ENCODE data around the gene GLYATL2. TPM values are rescaled to one million over a fixed set of nuclear protein-coding genes. Genes with fewer than 3 reads are reported as not detected.

GLYATL2 gene
- polyA plus RNA-seq, 1 donor from 2014 or later, result not detected

DNA sequence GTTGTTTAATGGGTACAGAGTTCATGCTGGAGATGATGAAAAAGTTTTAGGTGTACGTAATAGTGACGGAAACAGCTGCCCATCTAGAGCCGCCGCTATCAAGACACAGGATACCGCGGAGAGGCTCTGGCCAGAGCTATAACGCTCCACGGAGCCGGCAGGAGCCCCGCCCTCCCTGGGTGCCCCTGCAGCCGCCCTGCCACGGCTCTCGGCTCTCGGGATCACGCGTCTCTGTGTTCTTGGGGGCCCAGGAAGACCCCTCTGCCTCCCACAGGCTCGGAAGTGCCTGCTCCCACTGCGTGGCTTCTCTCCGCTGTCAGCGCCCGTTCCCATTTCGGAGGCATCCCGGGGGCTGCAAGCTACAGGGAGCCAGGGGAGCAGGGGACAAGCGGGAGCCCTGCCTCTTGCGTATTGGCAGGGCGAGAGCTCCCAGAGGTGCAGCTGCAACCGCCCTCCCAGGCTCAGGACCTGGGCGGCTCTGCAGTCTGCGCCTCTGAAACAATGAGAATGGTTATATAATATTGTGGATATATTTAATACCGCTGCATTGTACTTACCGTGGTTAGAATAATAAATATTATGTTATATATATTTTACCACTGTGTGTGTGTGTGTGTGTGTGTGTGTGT lies 13.7 kb downstream of the GLYATL2 start:
- Mint-ChIP-seq H3K27me3 (peaks cover 4% of the 10 kb centered on the region), H3K9me3 (peaks cover 0 to 6% (median 6%) of the 10 kb centered on the region in 3 donors), H3K36me3 (no peaks in the 10 kb centered on the region), H3K27ac (no peak overlapping the region), H3K4me3 (no peak overlapping the region), H3K4me1 (no peaks in the 10 kb centered on the region)

DNA sequence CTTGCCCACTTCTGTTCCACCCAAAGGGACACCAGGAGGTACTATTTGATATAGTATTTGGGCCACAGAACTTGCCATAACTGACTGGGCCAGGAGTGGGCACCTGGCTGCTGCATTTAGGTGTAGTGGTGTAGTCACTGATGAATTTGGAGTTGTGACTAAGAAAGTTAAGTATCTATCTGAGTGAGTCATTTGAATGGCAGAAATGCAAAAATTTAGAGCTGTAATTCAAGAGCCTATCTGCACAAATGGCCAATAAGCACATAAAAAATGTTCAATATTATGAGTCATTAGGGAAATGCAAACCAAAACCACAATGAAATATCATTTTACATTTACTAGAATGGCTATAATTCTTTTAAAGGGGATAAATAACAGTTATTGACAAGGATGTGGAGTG lies 14.7 kb downstream of the GLYATL2 start:
- Mint-ChIP-seq H3K4me3 (no peak overlapping the region), H3K27me3 (peaks cover 4% of the 10 kb centered on the region), H3K27ac (no peak overlapping the region), H3K4me1 (no peaks in the 10 kb centered on the region), H3K9me3 (peaks cover 0 to 8% (median 6%) of the 10 kb centered on the region in 3 donors), H3K36me3 (no peaks in the 10 kb centered on the region)

DNA sequence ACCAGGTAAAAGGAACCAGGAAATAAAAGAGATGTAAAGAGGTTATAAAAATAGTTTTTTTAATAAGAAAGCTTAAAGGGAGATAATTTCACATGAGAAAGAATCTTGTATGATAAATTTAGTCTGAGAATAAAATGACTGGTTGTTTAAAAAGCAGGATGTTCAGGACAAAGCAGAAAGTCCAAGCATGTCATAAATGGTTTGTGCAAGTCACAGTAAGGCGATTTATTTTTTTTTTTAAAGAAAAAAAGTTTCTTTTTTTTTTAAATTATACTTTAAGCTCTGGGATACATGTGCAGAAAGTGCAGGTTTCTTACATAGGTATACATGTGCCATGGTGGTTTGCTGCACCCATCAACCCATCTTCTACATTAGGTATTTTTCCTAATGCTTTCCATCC lies 30.8 kb downstream of the GLYATL2 start:
- no peaks in the 10 kb centered on the region for H3K36me3 Mint-ChIP-seq
- no peak overlapping the region for H3K27ac Mint-ChIP-seq
- no peak overlapping the region for H3K4me3 Mint-ChIP-seq
- peaks cover 2% of the 10 kb centered on the region for H3K27me3 Mint-ChIP-seq
- H3K9me3 Mint-ChIP-seq, result peaks cover 2 to 16% (median 14%) of the 10 kb centered on the region in 3 donors
- no peaks in the 10 kb centered on the region for H3K4me1 Mint-ChIP-seq

DNA sequence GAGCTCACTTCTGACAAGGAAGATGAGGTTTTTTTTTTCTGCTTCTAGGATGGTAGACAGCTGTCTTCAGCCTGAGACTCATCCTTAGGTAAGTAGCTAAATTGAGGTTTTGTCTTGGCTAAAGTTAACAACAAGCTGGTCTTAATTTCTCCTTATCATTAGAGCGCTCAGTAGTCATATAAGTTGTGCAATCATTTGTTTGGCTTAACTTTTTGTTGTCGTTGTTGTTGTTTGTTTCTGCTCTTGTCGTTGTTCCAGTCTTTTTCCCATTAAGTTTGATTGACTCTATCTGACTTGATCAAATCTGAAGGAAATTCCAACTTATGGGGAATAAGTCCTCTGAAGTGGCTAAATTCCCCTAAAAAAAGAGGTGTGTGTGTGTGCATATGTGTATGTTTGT lies 33.0 kb downstream of the GLYATL2 start:
- Mint-ChIP-seq H3K9me3 (peaks cover 2 to 13% (median 11%) of the 10 kb centered on the region in 3 donors), H3K27ac (no peak overlapping the region), H3K27me3 (peaks cover 7% of the 10 kb centered on the region), H3K4me3 (no peak overlapping the region), H3K36me3 (no peaks in the 10 kb centered on the region), H3K4me1 (no peaks in the 10 kb centered on the region)

DNA sequence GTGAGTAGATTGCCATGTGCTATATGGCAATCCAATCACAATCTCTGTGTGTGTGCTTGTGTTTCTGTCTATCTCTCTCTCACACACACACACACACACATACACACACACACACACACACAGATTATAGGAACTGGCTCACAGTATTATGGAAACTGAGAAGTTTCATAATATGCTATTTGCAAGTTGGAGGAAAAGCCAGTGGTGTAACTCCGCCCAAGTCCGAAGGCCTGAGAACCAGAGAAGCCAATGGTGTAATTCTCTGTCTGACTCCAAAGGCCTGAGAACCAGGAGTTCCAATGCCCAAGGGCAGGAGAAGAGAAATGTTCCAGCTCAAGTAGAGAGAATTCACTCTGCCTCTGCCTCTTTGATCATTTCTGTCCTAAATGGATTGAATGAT lies 37.2 kb downstream of the GLYATL2 start:
- Mint-ChIP-seq H3K4me3 (no peak overlapping the region), H3K36me3 (no peaks in the 10 kb centered on the region), H3K27me3 (peaks cover 11% of the 10 kb centered on the region), H3K4me1 (no peaks in the 10 kb centered on the region), H3K27ac (no peak overlapping the region), H3K9me3 (peaks cover 2 to 8% (median 6%) of the 10 kb centered on the region in 3 donors)

DNA sequence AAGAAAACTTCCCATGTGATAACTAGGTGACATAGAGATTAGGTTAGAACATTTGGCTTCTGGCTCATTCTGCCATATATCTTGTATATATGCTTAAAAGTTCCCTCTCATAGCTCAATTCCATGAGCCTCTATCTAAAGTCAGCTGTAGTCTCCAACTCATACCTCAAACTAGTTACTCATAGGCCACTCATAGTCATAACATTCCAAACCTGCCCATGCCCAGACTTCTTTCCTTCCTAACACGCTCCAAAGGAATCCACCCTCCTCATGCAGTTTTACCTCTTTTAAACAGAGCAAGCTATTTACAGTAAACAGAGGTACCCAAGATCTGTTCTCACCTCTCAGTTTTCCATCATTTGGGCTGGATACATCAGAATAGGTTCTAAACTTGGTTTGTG lies 39.4 kb downstream of the GLYATL2 start:
- no peaks in the 10 kb centered on the region for H3K4me1 Mint-ChIP-seq
- H3K4me3 Mint-ChIP-seq, result no peak overlapping the region
- peaks cover 15% of the 10 kb centered on the region for H3K27me3 Mint-ChIP-seq
- H3K36me3 Mint-ChIP-seq, result no peaks in the 10 kb centered on the region
- peaks cover 3 to 11% (median 6%) of the 10 kb centered on the region in 3 donors for H3K9me3 Mint-ChIP-seq
- no peak overlapping the region for H3K27ac Mint-ChIP-seq

DNA sequence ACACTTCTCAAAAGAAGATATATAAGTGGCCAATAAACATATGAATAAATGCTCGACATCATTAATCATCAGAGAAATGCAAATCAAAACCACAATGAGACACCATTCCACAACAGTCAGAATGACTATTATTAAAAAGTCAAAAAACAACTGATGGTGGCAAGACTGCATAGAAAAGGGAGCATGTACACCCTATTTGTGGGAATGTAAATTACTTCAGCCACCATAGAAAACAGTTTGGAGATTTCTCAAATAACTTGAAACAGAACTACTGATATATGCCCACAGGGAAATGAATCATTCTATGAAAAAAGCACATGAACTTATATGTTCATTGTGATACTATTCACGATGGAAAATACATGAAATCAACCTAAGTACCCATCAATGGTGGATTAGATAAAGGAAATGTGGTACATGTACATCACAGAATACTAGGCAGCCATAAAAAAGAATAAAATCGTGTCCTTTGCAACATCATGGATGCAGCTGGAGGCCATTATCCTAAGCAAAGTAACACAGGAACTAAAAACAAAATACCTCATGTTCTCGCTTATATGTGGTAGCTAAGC lies 42.4 kb downstream of the GLYATL2 start:
- no peak overlapping the region for H3K4me3 Mint-ChIP-seq
- no peak overlapping the region for H3K27ac Mint-ChIP-seq
- no peaks in the 10 kb centered on the region for H3K36me3 Mint-ChIP-seq
- H3K27me3 Mint-ChIP-seq, result peaks cover 10% of the 10 kb centered on the region
- peaks cover 0 to 11% (median 6%) of the 10 kb centered on the region in 3 donors for H3K9me3 Mint-ChIP-seq
- no peaks in the 10 kb centered on the region for H3K4me1 Mint-ChIP-seq

DNA sequence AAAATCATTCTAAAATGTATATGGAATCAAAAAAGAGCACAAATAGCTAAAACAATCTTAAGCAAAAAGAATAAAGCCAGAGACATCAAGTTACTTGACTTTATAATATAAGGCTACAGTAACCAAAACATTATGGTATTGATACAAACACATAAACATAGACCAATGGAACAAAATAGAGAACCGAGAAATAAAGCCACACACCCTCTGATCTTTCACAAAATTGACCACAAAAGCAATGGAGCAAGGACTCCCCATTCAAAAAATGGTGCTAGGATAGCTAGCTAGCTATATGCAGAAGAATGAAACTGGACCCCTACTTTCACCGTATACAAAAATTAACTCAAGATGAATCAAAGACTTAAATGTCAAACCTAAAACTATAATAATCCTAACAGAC lies 43.2 kb downstream of the GLYATL2 start:
- Mint-ChIP-seq H3K9me3 (peaks cover 2 to 11% (median 6%) of the 10 kb centered on the region in 3 donors), H3K4me3 (no peak overlapping the region), H3K36me3 (no peaks in the 10 kb centered on the region), H3K27me3 (peaks cover 10% of the 10 kb centered on the region), H3K27ac (no peak overlapping the region), H3K4me1 (no peaks in the 10 kb centered on the region)

DNA sequence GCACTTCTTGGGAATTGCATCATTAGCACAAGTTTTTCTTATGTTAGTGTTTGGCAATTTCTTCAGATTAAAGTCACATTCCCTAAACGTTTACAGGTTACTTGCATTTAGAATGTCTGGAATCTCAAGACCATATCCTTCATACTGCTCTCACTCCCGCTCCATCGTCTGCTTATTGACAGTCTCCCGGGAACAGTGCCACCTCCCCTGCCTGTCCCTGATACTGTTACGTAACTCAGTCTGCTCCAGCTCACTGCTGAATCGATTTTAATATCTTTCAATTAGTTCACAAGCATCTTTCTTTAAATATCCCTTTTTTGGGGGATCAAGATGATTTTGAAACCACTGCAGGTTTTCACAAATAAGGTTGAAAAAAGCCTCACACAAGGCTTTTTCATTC lies 48.2 kb downstream of the GLYATL2 start:
- H3K4me3 Mint-ChIP-seq, result no peak overlapping the region

DNA sequence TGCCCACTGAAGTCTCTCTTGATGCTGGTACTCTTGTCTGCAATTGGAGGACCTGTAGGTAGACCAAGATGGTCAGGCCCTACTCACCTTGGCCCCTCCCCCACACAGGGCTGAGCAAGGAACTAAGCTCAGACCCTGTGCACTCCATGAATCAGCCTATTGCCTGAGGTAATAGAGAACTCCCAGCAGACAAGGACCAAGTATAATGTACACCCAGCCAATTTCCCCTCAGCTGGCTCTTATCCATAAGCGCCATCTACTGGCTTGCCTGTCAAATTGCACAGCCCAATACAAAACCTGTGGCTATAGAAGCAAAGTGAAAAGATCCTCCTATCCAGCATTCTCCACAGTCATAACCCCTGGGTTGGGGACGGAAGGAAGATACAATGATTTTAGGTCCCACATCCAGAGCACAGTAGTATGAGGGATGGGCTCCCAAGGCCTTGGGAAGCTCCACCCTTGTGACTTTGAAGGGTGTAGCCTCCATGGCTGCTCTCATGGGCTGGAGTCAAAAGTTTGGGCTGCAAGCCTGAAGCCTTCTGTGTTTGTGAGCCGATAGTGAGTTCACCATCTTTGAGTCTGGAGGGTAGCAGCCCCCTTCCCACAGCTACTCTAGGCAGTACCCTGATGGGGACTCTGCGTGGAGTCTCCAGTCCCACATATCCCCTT lies 56.0 kb downstream of the GLYATL2 start:
- Mint-ChIP-seq H3K4me3 (no peak overlapping the region), H3K27me3 (peaks cover 6% of the 10 kb centered on the region), H3K9me3 (peaks cover 0 to 8% (median 0%) of the 10 kb centered on the region in 3 donors), H3K27ac (no peak overlapping the region), H3K4me1 (peaks cover 0 to 2% (median 0%) of the 10 kb centered on the region in 3 donors), H3K36me3 (peaks cover 2% of the 10 kb centered on the region)

More for the DNA sequence above, 48.2 kb downstream of the GLYATL2 start:
- Mint-ChIP-seq H3K4me1 (no peaks in the 10 kb centered on the region), H3K27ac (no peak overlapping the region), H3K36me3 (no peaks in the 10 kb centered on the region), H3K27me3 (peaks cover 2% of the 10 kb centered on the region), H3K9me3 (peaks cover under 1 to 8% (median 3%) of the 10 kb centered on the region in 3 donors)

DNA sequence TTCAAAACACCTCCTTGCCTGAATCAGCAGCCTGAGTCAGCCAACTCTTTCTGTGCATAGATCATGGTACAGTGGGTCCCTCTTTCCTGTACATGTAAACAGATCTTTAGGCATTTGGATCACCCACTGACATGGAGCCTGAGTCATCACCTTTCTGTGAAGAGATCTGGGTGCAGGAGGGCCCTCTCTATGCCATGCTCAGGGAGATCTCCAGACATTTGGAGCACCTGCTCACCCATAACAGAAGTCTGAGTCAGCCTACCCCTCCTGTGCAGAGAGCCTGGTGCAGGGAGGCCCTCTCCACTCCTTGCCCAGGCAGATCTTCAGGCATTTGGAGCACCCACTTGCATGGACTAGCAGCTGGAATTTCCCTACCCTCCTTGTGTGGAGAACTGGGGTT lies 56.6 kb downstream of the GLYATL2 start:
- Mint-ChIP-seq H3K27ac (no peak overlapping the region), H3K4me1 (peaks cover 0 to 2% (median 0%) of the 10 kb centered on the region in 3 donors), H3K36me3 (peaks cover 2% of the 10 kb centered on the region), H3K27me3 (peaks cover 6% of the 10 kb centered on the region), H3K4me3 (no peak overlapping the region), H3K9me3 (peaks cover 0 to 6% (median 0%) of the 10 kb centered on the region in 3 donors)

DNA sequence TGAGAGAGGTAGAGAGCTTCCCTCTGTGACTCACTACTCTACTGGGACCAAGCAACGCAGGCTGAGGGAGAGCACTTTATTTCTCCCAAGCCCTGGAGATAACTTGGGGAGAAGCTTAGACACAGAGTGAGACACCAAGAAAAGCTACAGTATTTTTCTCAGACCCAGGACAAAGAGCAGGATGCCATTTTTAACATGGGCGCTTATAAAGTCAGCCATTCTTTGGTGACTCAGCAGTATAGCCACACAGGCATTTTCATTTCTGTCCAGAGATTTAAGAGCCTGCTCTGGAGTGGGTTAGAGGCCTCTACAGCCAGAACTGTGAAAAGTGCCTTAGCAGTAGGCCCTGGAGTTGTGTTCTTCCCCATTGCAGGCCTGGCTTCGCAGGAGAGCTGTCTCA lies 57.8 kb downstream of the GLYATL2 start:
- peaks cover 0 to 2% (median 0%) of the 10 kb centered on the region in 3 donors for H3K4me1 Mint-ChIP-seq
- H3K36me3 Mint-ChIP-seq, result peaks cover 2% of the 10 kb centered on the region
- no peaks in the 10 kb centered on the region for H3K9me3 Mint-ChIP-seq
- H3K27me3 Mint-ChIP-seq, result peaks cover 6% of the 10 kb centered on the region
- H3K4me3 Mint-ChIP-seq, result no peak overlapping the region
- H3K27ac Mint-ChIP-seq, result no peak overlapping the region

DNA sequence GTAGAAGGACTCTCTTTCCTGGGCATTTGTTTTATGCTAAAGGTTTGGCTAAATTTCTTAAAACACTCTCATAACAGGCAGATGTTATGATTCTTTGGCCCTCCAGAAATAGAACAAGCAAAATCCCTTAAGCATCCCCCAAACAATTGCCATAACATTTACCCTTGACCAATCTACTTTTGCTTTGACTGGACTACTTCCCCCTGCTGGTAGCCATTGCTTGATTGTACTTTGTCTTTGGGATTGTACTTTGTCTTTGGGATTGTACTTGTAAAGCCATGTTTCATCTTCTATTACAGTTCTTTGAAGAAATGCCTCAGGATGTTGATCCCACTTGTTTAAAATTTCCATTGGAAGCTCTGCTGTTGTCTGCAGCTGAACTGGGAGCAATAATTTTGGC lies 59.5 kb downstream of the GLYATL2 start:
- H3K27me3 Mint-ChIP-seq, result peaks cover 6% of the 10 kb centered on the region
- H3K4me1 Mint-ChIP-seq, result peaks cover 0 to 2% (median 0%) of the 10 kb centered on the region in 3 donors
- peaks cover 2% of the 10 kb centered on the region for H3K36me3 Mint-ChIP-seq
- H3K27ac Mint-ChIP-seq, result no peak overlapping the region
- no peak overlapping the region for H3K4me3 Mint-ChIP-seq
- peaks cover 0 to 3% (median 0%) of the 10 kb centered on the region in 3 donors for H3K9me3 Mint-ChIP-seq

Measured in IgD-negative memory B cell (primary cell).